Stimulated activated CD8-positive, alpha-beta memory T cell treated with anti-CD3 and anti-CD28 coated beads, Interleukin-15, amount 100 ng/mL, for 24 hours (primary cell): Measurements from ENCODE around the gene GPC5.
"Not testable (repeated sequence)": the region's sequence is repeated elsewhere in the genome, so short reads cannot be mapped to it uniquely, and the experiment has no call there.

ENCODE experiments used
- DNase-seq: peaks from one replicate; pipeline ENCODE4 v3.0.0-alpha.2; 2020; ENCODE audit warnings: low read depth

GPC5 gene

DNA sequence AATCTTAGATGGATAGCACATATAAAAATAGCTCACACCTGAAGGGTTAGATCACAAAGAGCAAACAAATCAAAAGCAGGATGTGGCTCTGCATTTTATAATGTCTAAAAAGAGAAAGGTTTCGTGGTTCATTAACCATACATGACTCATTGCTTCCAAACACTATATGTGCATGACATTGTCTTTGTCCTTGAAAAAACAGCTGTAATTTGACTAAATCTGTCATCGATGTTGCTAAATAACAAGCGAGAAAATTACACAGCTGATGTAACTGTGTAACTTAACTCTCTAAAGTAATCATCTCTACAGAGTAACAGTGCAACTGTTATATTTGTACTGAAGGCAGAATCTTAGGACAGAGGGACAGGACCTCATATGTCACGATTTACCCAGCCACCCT is 1445.1 kb downstream of the GPC5 start:
- DNase-seq: no peak

GRCh38 chr13:92849381-92849780 is 1451.0 kb downstream of the GPC5 start:
- DNase-seq: no peak

- DNase-seq: no peak
These were observed 1466.3 kb downstream of the GPC5 start for GRCh38 chr13:92864584-92865284.

- no peak for DNase-seq
These were observed 1474.6 kb downstream of the GPC5 start for GRCh38 chr13:92873029-92873428.

DNA sequence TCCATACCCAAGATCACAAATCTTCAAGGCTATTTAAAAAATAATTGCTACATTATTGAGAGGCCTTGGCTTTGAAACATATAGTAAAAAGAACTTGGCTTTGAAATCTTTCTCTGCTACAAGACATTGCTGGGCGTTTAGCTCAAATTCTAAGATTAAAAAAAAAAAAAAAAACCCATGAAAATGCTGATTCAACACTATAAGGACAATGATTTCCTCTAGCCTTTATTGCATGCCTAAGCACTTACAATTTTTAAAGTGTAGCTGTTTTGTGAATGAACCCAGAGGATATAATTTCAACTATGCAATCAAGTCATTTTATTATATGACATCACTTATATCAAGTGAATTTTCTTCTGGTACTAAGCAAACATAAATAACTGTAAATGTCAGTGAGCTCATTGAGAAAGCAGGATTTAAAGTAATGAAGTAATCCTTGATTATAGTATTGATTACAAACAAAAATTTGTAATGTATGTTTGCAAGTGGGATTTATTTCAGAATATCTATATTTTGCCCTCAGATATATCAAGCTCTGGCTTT is 1488.2 kb downstream of the GPC5 start:
- no peak for DNase-seq

- DNase-seq: no peak
These were observed 1496.0 kb downstream of the GPC5 start for GRCh38 chr13:92894447-92894846.

- no peak for DNase-seq
These were observed 1498.4 kb downstream of the GPC5 start for GRCh38 chr13:92896842-92897241.

DNA sequence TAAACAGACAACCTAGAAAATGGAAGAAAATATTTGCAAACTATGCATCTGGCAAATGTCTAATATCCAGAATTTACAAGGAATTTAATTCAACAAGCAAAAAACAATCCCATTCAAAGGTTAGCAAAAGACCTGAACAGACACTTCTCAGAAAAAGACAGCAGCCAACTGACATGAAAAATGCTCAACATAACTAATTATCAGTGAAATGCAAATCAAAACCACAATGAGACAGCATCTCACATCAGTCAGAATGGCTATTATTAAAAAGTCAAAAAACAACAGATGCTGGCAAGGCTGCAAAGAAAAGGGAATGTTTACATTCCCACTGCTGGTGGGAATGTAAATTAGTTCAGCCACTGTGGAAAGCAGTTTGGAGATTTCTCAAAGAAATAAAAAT is 1500.5 kb downstream of the GPC5 start:
- not testable (repeated sequence) for DNase-seq

- no peak for DNase-seq
These were observed 1502.0 kb downstream of the GPC5 start for GRCh38 chr13:92900446-92900845.

DNA sequence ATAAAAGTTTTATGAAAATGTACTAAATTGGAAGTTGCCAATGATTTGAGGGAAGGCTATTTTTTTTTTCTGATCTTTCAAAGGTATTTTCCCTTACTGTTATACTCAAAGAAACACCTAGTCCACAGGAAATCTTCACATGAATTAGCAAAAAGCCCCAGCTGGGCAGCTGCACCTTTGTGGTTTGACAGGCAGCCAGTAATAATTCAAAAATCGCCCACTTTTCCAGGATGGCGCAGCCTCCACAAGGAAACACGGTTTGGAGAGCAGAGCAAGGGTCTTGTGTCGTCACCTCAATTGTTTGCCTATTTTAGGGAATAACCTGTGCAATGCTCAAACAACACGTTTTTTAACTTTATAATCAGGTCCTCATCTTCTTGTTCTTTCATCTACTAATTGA is 1503.3 kb downstream of the GPC5 start:
- DNase-seq: no peak

DNA sequence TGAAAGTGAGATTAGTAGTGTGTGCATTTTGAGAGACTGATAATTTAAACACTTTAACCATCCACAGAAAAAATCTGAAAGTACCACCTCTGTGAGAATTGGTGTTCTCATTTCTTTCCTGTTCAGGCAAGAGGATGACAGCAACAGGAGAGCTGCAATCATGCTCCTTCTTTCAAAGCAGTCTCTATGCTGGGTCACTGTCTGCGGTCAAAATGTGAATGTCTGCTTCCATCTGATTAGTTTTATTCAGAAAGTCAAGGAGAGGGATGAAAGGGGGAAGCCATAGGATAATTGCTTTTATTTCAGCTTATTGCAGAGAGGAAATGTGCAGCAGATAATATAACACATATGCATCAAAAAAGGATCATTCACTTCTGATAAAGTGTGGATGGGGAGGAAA is 1514.2 kb downstream of the GPC5 start:
- DNase-seq: no peak

DNA sequence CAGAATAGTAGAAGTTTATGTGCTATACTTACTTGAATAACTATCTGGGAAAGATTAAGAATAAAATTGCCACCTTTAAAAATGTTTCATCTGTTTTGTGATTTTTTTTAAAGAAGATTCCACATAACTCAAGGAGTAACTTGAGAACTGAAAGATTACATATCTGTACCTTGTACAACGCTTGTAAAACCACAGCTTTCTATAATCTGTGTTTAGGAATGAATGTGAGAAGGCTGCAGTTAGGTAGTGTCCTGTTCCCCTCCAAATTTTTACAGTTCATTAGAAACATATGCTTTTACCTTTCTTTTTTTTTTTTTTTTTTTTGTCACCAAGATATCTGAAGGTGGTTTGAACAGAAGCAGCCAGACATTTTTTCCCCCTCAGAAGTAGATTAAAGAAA is 1515.4 kb downstream of the GPC5 start:
- DNase-seq: no peak
